GM12891 (cell line): Measurements from ENCODE around the gene FOXA3.

Experiments used
- DNase-seq: peaks from one replicate; pipeline ENCODE4 v3.0.0; 2011; ENCODE audit warnings: low spot score; ENCODE audit not compliant: insufficient read length
- FAIRE-seq: peaks from 2 replicates; lab custom pipeline; 2011; peaks lifted over from hg19 to GRCh38; lab: Jason Lieb, UNC
- PAX5 ChIP-seq: IDR thresholded peaks from 2 replicates; pipeline ENCODE4 v1.6.1; 2011; ENCODE audit warnings: low read length, moderate library complexity, mild to moderate bottlenecking; ENCODE audit not compliant: insufficient read depth, severe bottlenecking
- POLR2A ChIP-seq: IDR thresholded peaks from 2 replicates; pipeline ENCODE4 v1.6.1; 2011; ENCODE audit warnings: low read depth, low read length, control low read depth
- POLR2AphosphoS5 ChIP-seq: IDR thresholded peaks from 2 replicates; pipeline ENCODE4 v1.6.1; 2011; ENCODE audit warnings: low read depth, low read length, control low read depth
- POU2F2 ChIP-seq: IDR thresholded peaks from 2 replicates; pipeline ENCODE4 v1.6.1; 2011; ENCODE audit warnings: low read depth, mild to moderate bottlenecking, control low read depth, low read length, moderate library complexity
- SPI1 ChIP-seq: IDR thresholded peaks from 2 replicates; pipeline ENCODE4 v1.6.1; 2011; ENCODE audit warnings: low read depth, low read length, control low read depth
- TAF1 ChIP-seq: IDR thresholded peaks from 2 replicates; pipeline ENCODE4 v1.6.1; 2011; ENCODE audit warnings: low read depth, low read length, control low read depth

The FOXA3 gene

GRCh38 chr19:45881082-45881908 is 17.2 kb downstream of the FOXA3 start:
- DNase-seq (no peak), FAIRE-seq (no peak)
- peak; percentile 34; the same call in 1 of the 2 replicates for TF ChIP-seq SPI1
- no peak for TF ChIP-seq POLR2A

- FAIRE-seq: no peak
- no peak for TF ChIP-seq TAF1
- no peak for TF ChIP-seq POU2F2
- no peak for TF ChIP-seq POLR2AphosphoS5
- no peak for TF ChIP-seq PAX5
- TF ChIP-seq SPI1: no peak
- no peak for TF ChIP-seq POLR2A
- DNase-seq: no peak
Observed at GRCh38 chr19:45881909-45882528, 17.9 kb downstream of the FOXA3 start.

DNA sequence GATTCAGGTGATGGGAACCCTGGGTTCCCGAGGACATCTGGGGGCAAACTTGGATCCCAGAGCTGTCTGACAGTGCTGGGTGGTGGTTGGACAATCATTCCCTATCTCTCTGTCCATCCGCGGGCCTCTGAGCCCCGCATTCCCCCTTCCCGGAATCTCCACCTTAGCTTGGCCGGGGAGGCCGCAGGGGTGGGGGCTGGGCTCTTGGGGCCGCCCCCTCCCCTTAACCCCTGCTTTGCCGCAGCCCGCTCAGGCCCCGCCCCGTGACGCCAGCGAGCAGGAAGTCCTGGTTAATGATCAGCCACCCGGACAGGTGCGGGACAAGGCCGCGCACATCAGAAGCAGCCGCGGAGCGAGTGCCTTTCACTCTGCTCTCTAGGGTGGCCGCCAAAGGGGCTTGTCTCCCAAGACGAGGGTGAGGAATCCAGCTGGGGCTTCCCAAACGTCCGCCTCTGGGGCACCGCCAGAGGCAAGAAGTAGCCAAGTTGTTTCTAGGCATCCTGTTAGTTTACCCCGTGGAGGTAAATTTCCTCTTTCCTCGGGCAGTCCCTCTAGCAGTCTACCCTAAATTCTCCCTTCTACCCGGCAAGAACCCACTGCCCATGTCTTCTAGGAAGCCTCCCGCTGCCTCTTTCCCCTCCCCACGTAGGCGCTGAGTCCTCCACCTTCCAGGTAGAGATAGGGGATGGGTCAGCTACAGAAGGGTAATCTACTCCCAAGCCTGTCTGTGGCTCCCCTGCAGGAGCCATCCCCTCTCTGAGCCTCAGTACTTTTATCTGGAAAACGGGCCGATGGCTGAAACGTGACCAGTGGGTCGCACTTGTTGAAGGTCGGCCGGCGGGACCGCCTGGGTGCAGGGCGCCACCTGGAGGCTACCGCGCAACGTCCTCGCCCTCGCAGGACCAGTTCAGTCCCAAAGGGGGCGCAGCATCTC is 18.8 kb downstream of the FOXA3 start:
- DNase-seq: peak; percentile 86
- FAIRE-seq: peak; percentile 96
- no peak for TF ChIP-seq POLR2A
- TF ChIP-seq TAF1: no peak
- no peak for TF ChIP-seq POLR2AphosphoS5
- no peak for TF ChIP-seq PAX5
- no peak for TF ChIP-seq SPI1
- no peak for TF ChIP-seq POU2F2

- TF ChIP-seq SPI1 (no peak), POU2F2 (no peak), PAX5 (no peak), POLR2A (no peak), POLR2AphosphoS5 (no peak), TAF1 (no peak)
- FAIRE-seq (no peak), DNase-seq (no peak)
Observed at GRCh38 chr19:45883586-45883880, 19.4 kb downstream of the FOXA3 start.

- FAIRE-seq (no peak), DNase-seq (no peak)
- TF ChIP-seq POU2F2: no peak
- no peak for TF ChIP-seq POLR2A
- no peak for TF ChIP-seq TAF1
- TF ChIP-seq POLR2AphosphoS5: no peak
- TF ChIP-seq SPI1: no peak
- no peak for TF ChIP-seq PAX5
Observed at GRCh38 chr19:45883881-45884681, 20.0 kb downstream of the FOXA3 start.

DNA sequence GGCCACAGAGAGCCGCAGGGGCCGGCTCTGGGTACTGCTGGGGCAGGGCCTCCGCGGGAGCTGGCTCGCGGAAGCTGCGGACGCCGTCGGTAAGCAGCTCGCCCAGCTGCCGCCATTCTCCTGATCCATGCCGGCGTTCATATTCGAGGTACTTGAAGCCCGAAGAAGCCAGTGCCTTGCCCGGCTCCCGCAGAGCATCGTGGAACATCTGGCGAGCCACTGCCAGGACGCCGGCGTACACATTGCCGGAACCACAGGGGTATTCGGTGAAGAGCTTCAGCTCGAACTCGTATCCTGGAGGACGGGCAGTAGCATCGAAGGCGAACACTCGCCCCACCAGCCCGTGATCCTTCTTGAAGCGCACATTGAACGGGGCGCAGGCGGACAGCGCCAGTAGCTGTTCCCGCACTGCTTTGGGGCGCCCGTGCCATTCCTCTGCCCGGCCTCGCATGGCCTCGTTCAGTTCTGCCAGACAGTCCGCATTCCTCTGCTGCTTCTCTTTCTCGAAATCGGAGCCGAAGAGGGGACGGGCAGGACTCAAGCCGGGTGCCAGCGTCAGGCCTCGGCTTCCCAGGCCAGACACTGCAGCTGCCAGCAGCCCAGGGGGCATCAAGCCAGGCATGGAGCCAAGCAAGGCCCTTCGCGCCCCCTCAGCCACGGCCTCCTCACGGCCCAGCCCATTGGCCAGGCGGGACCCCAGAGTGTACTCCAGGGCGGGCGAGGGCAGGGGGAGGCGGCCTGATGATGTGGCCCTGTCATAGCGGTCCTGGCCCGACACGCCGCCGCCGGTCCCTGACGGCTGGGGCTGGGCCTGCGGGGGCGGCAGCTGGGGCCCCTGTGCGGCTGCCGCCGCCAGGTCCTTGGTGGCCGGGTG is 20.8 kb downstream of the FOXA3 start:
- peak; percentile 57 for DNase-seq
- TF ChIP-seq POLR2A (no peak), TAF1 (no peak), POU2F2 (no peak), SPI1 (no peak), POLR2AphosphoS5 (no peak), PAX5 (no peak)
- FAIRE-seq: no peak

DNA sequence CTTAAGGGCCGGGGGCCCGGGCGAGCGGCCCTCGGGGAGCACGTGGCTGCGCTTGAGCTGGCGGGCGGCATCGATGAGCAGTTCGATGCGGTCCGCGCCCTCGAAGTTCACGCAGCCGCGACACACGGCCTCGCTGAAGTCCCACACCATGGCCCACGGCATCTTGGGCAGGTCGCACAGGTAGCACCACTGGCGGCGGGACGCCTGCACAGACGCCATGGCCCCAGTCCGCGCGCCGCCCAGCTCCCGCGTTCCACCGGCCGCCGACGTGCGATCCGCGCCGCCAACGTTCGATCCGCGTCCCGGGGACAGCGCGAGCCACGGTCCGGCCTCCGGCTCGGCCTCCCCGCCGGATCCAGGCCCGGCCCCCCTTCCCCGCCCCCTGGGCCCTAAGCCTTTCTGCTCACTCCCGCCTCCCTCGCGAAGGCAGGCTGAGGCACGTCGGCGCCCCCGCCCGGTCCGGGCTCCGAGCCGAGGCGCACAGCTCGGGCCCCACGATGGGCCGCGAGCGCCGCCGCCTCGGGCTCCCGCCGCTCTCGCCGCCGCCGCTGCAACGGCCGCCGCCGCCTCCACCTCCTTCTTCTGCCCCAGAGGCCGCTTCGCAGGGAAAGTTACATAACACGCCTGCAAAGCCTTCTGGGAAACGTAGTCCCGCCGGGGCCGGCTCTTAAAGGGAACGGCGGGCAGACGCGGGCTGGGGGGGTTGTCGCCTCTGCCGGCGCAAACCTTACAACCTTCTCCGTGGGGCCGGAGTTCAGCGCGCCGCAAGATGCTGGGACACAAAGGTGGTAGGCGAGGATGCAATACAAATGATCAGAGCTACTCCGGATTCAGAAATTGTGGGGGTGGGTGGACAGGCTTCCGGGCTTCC is 21.7 kb downstream of the FOXA3 start, which contains the start of gene IRF2BP1:
Gene IRF2BP1 (minus strand): TSS at position 586 of the 871 bp plus-strand sequence. CDS start 367 bp downstream, at position 219.
- FAIRE-seq: no peak
- peak; percentile 91 for DNase-seq
- TF ChIP-seq PAX5 (no peak), POLR2AphosphoS5 (no peak), POU2F2 (no peak), TAF1 (no peak), POLR2A (no peak), SPI1 (no peak)
